HG02642 (cell line): Measurements from ENCODE around the gene MAGEF1.

Experiments
- ATAC-seq: cut with Tn5 transposase; IDR thresholded peaks from one replicate; pipeline ENCODE4 v1.9.1; 2021; ENCODE audit warnings: mild to moderate bottlenecking; ENCODE audit not compliant: unreplicated experiment, poor library complexity

Gene MAGEF1

DNA sequence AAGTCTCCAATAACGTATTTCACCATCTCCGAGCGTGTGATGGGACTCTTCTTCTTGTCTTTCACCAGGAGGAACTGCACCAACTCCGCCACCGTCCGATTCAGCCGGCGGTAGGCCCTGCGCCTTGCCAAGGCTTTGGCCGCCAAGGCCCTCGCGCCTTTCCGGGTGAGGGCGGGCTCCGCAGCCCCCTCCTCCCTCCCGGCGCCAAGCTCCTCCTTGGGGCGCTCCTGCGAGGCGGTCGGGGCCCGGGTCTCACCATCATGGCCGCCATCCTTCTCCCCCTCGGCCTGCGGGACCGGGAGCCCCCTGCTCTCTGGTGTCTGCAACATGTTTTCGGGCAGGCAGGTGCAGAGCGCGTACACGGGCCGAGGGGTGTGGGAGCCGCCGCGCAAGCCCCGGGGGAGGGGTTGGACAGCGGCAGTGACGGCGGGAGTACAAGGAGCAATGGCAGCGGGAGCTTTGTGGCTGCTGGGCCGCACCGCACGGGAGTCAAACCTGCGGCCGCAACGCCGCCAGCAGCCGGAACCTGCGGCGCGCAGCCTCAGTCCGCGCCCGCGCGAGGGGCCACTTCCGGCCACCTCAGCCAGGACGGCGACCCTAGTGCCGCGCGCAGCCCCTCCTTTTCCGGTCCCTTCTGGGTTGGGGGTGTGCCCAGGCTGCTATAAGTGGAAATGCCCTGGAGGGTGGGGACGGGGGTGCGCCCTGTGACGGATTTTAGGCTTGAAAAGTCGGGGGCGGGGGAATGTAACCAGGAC, at the start of gene MAGEF1:
TSS of gene MAGEF1 (minus strand) at position 572 of the 755 bp plus-strand sequence. CDS start at position 329, 243 bp downstream.
- peak; percentile 82 for ATAC-seq

DNA sequence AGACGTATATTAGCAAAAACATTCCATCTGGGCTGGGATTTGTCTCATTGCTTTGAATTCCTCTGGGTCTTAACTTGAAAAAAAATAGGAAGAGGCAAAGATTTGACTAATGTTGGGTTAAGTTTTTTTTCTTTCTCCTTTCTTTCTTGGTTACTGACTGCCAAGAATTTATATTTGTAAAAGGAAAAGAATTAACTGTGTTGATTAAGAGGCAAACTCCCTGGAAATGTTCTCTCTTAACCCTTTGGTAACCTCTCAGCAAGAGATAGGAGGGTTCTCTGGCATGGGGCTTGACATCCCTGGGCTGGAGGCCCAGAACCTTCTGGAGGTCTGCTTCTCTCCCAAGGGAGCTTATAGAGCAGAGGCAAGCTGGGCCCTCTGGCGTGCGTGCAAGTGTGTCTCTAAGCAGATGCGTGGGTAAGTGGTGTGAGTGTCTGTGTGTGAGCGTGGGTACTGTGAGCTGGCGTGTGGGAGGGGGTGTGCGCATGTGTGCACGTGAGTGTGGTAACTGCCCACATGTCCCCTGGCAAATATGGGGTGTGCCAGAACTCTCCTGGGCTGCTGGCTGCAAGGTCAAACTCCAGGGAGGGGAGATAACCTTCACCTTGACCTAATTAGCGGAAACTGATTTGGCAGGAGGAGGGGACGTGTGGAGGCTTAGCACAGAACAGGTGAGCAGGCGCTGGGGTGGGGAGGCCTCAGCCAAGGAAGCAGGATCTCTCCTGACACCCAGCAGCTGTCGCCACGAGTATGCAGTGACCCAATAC, 49.4 kb upstream of the MAGEF1 start:
- no peak for ATAC-seq

- ATAC-seq, result no peak
Measured at GRCh38 chr3:184760337-184761074, 48.6 kb upstream of the MAGEF1 start.

DNA sequence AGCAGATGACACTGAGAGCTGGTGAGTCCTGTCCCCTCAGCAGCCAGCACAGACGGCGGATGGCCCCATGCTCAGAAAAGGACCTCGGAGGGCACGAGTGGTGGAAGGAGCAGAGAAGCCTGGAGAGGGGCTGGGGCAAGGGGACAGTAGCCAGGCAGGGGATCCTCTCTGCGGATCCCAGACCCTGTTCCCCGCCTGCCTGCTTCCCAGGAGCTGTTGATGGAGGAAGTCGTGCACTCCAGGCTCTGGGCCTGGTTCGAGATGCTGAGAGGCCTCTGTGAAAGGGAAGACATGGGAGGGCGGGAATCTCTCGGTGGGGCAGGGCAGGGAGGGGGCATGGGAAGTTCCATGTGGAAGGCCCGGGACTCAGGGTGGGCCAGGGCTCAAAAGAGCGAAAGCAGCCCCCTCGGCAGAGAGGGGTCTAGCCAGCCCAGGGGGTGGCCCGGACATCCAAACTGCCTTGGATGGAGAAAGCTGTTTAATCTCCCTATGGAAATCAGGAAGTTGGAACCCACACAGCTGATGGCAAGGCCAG, 47.9 kb upstream of the MAGEF1 start:
- no peak for ATAC-seq

GRCh38 chr3:184758056-184758455, 46.2 kb upstream of the MAGEF1 start:
- no peak for ATAC-seq

DNA sequence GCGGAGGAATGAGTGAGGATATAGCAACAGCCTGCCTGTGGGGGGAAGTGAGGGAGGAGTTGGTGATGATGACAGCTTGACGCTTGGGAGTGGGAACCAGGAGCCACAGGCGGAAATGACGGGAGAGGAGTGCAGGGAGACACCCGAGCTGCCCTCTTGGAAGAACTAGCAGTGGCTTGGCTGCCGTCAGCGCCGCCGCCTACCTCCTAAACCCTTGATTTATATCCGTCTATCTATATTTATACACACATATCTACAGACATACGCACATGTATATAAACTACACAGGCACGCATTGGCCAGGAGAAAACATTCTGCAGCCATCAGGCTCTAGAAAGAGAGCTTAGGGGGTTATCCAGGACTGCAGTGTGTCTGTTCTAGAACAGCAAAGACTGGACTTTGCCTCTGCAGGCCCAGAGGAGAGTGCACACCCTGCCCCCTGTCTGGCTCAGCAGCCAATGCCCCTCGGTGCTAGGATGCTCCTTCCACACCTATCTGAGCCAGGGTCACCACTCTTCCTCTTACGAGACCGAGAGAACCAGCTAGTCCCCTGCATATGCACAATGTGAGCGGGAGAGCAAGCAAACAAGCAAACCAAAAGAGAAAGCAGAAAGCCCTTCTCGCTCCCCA, 45.3 kb upstream of the MAGEF1 start:
- ATAC-seq, result no peak

- no peak for ATAC-seq
Measured at GRCh38 chr3:184756151-184757021, 44.5 kb upstream of the MAGEF1 start.

GRCh38 chr3:184755315-184755731, 43.5 kb upstream of the MAGEF1 start:
- ATAC-seq, result no peak

GRCh38 chr3:184752361-184752760, 40.5 kb upstream of the MAGEF1 start:
- no peak for ATAC-seq

DNA sequence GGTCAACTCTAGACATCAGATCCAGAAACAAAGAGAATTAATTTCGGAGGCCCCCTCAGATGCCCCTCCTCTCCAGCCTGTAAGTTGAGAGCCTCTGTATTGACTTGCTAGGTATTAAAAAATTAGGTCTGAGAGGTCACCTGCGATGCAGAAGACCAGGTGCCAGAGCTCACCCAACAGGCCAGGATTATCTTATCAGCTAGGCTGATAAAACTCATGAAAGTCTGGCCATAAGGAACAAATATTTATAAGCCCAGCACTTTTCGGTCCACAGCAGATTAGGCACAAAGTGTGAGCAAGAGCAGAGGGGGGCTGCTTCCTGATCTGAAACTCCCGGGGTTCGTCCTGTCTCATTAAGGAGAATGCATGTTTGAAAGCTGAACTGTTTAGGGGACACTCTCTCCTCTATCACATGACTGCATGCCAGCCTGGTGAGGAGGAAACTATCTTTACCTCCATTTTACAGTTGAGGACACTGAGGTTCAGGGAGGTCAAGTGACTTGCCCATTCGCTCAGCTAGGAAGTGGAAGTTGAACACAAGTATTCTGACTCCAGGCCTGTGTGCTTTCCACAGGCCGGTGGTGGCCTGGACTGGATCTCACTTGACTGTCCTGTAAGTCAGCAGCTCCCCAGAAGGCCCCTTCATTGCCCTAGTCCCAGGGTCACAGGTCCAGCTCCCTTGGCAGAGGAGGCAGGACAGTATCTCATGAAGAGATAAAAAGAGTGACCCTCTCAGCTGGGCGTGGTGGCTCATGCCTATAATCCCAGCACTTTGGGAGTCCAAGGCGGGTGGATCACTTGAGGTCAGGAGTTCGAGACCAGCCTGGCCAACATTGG, 39.6 kb upstream of the MAGEF1 start:
- ATAC-seq, result no peak

- ATAC-seq, result no peak
Measured at GRCh38 chr3:184750349-184751083, 38.7 kb upstream of the MAGEF1 start.

GRCh38 chr3:184749168-184749744, 37.4 kb upstream of the MAGEF1 start:
- ATAC-seq, result no peak

DNA sequence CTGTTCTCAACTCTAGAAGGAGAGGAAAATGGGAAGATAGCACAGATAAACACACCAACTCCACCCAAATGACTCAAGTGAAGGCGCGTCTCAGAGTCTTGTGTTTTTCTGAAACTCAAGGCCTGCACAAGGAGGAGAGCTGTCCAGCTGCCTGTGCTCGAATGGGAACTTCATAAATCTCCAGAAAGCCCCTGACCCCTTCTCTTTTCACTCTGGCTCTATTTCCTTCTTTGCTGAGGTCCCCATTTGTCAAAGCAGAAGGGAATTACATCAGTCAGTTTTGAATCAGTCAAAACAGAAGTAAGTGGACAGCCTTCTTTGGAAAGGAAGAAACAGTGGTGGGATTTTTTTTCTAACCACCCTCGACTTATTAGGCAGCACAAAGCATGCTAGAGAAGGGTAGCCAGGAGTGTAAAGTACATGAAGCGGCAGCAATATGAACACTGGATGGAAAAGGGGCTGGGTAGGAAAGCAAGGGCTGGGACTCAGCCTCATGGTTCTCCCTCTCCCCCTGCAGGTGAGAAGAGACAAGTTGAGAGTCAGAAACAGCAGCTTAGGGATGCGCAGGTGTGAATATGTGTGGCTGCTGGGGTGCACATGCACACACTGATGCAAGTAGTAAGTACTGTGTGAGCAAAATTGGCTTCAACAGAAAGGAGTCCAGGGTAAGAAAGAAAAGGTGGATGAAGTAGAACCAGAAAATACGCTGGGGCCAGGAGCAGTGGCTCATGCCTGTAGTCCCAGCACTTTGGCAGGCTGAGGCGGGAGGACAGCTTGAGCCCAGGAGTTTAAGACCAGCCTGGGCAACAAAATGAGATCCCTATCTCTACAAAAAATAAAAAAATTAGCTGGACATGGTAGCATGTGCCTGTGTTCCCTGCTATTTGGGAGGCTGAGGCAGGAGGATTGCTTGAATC, 36.6 kb upstream of the MAGEF1 start:
- ATAC-seq, result peak; percentile 64

GRCh38 chr3:184746131-184747120, 34.6 kb upstream of the MAGEF1 start:
- ATAC-seq, result no peak

DNA sequence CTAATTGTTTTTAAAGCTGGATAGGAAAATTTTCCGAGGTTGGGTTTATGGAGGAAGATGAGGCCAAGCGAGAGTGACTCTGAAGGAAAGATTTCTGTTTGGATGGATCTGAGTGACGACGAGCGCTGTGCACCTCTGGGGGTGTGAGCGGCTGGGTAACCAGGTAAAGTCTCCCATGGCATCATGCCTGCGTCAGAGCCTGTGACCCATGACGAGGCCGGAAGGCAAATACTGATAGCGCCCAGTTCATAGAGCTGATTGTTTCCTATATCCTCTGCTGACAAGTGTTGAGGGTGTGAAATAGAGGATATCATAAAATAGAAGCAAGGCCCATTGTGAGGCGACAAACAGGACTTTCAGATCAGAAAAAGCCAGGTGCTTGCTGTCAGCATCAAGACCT, 33.7 kb upstream of the MAGEF1 start:
- no peak for ATAC-seq
